ENCODE results near the gene RCBTB2.

The RCBTB2 gene

GRCh38 chr13:48563626-48564025 is 30.7 kb upstream of the RCBTB2 start:
- no peak for DNase-seq (ENCODE audit: low read depth, low spot score)

- DNase-seq (ENCODE audit: low read depth, low spot score) = no peak
Observed at GRCh38 chr13:48562296-48563066, 29.6 kb upstream of the RCBTB2 start.

- no peak for DNase-seq (ENCODE audit: low read depth, low spot score)
Observed at GRCh38 chr13:48561466-48562235, 28.8 kb upstream of the RCBTB2 start.

- DNase-seq (ENCODE audit: low read depth, low spot score) = no peak
Observed at GRCh38 chr13:48560657-48561337, 27.9 kb upstream of the RCBTB2 start.

- DNase-seq (ENCODE audit: low read depth, low spot score) = no peak
Observed at GRCh38 chr13:48559638-48560320, 26.9 kb upstream of the RCBTB2 start.

GRCh38 chr13:48556817-48557216 is 23.9 kb upstream of the RCBTB2 start:
- no peak for DNase-seq (ENCODE audit: low read depth, low spot score)

GRCh38 chr13:48555441-48555840 is 22.6 kb upstream of the RCBTB2 start:
- no peak for DNase-seq (ENCODE audit: low read depth, low spot score)

GRCh38 chr13:48551329-48551728 is 18.4 kb upstream of the RCBTB2 start:
- no peak for DNase-seq (ENCODE audit: low read depth, low spot score)

- DNase-seq (ENCODE audit: low read depth, low spot score) = no peak
Observed at GRCh38 chr13:48549658-48550057, 16.8 kb upstream of the RCBTB2 start.

- DNase-seq (ENCODE audit: low read depth, low spot score) = no peak
Observed at GRCh38 chr13:48547663-48548092, 14.8 kb upstream of the RCBTB2 start.

GRCh38 chr13:48545608-48546007 is 12.7 kb upstream of the RCBTB2 start:
- DNase-seq (ENCODE audit: low read depth, low spot score) = no peak

GRCh38 chr13:48542581-48543341 is 9.9 kb upstream of the RCBTB2 start:
- DNase-seq (ENCODE audit: low read depth, low spot score) = peak; percentile 17

GRCh38 chr13:48542138-48542537 is 9.3 kb upstream of the RCBTB2 start:
- no peak for DNase-seq (ENCODE audit: low read depth, low spot score)

GRCh38 chr13:48539550-48539949 is 6.7 kb upstream of the RCBTB2 start:
- DNase-seq (ENCODE audit: low read depth, low spot score) = no peak

- no peak for DNase-seq (ENCODE audit: low read depth, low spot score)
Observed at GRCh38 chr13:48536621-48537250, 3.9 kb upstream of the RCBTB2 start.

GRCh38 chr13:48535766-48536165 is 2.9 kb upstream of the RCBTB2 start:
- no peak for DNase-seq (ENCODE audit: low read depth, low spot score)

GRCh38 chr13:48534911-48535501 is 2.1 kb upstream of the RCBTB2 start:
- DNase-seq (ENCODE audit: low read depth, low spot score) = no peak

GRCh38 chr13:48533961-48534600 is 1.2 kb upstream of the RCBTB2 start:
- DNase-seq (ENCODE audit: low read depth, low spot score) = no peak

- no peak for DNase-seq (ENCODE audit: low read depth, low spot score)
Observed at GRCh38 chr13:48532256-48532505, 699 bp downstream of the RCBTB2 start.

Data from iPS DF 19.7 (cell line).